GM20000 (cell line): ENCODE results near the gene PRKAR1B.
"Not testable (repeated sequence)": the region's sequence is repeated elsewhere in the genome, so short reads cannot be mapped to it uniquely, and the experiment has no call there.

ENCODE experiments used
- DNase-seq: peaks from one replicate; pipeline ENCODE4 v3.0.0; 2012; ENCODE audit warnings: low spot score
- TF ChIP-seq, protein P1 (sequence below): IDR thresholded peaks from 2 replicates; pipeline ENCODE4 v1.5.1; 2012; ENCODE audit warnings: mild to moderate bottlenecking, control low read depth; ENCODE audit errors: extremely low read depth, missing control alignments

PRKAR1B gene

DNA sequence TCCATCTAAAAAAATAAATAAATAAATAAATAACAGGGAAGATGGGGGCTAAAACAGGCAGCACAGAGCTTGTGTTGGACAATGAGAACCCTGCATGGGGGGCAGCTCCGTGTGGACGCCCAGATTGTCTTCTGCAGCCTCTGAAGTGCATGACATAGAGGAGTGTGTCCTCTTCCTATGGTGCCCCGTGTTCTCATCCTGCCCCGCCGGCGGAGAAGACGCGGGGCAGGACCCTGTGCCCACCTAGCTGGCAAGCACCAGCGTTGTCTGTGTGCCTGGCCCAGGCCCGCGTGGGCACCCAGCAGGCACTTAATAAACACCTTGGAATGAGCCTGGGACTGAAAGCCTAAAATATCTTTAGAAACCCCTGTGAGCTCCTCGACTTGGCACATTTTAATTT, 89.3 kb downstream of the PRKAR1B start:
- TF ChIP-seq, protein P1, sequence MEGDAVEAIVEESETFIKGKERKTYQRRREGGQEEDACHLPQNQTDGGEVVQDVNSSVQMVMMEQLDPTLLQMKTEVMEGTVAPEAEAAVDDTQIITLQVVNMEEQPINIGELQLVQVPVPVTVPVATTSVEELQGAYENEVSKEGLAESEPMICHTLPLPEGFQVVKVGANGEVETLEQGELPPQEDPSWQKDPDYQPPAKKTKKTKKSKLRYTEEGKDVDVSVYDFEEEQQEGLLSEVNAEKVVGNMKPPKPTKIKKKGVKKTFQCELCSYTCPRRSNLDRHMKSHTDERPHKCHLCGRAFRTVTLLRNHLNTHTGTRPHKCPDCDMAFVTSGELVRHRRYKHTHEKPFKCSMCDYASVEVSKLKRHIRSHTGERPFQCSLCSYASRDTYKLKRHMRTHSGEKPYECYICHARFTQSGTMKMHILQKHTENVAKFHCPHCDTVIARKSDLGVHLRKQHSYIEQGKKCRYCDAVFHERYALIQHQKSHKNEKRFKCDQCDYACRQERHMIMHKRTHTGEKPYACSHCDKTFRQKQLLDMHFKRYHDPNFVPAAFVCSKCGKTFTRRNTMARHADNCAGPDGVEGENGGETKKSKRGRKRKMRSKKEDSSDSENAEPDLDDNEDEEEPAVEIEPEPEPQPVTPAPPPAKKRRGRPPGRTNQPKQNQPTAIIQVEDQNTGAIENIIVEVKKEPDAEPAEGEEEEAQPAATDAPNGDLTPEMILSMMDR = no peak
- no peak for DNase-seq

DNA sequence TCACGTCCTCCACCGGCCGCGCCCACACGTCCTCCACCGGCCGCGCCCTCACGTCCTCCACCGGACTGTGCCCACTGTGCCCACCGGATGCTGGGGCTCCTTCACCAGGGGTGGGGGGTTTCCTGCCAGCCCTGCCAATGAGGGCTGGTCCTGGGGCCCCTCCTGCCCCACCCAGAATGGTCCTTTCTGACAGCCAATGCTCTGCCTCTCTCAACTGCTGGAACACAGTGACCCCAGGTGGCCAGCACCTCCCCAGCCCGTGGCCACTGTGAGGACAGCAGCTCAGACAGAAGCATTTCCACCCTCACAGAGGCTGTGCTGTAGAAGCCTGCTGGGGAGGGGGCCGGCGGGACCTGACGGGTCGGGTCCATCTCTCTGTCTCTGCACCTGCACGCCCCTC, 90.7 kb downstream of the PRKAR1B start:
- TF ChIP-seq, protein P1 = no peak
- DNase-seq = peak; percentile 56

DNA sequence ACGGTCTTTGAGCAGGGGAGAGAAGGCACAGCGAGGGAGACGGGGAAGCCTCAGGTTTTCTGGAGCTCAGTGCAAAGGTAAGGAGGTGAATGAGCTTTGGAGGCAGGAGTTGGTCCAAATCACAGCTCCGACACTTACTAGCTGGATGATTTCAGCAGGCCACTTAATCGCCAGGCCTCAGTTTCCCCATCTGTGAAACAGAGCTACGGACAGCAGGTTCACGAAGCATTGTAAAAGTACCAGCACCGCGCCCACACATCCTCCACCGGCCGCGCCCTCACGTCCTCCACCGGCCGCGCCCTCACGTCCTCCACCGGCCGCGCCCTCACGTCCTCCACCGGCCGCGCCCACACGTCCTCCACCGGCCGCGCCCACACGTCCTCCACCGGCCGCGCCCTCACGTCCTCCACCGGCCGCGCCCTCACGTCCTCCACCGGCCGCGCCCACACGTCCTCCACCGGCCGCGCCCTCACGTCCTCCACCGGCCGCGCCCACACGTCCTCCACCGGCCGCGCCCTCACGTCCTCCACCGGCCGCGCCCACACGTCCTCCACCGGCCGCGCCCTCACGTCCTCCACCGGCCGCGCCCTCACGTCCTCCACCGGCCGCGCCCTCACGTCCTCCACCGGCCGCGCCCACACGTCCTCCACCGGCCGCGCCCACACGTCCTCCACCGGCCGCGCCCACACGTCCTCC, 91.2 kb downstream of the PRKAR1B start:
- DNase-seq = not testable (repeated sequence)

DNA sequence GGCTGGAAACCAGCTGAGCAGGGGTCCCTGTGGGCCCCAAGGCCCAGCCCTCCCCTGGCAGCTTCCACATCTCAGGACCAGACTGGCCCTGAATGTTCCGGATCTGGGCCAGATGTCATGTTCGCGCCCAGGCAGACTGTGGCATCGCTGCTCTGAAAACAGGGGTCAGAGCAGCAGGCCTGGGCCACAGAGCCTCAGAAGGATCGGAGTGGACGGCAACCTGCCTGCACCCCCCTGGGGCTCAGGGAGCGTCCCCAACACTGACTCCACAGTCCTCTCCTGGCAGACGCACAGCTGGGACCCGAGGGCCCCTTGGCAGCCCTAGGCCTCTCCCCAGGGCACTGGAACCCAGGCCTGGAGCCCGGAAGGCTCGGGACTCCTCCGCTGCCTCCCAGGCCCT, 91.9 kb downstream of the PRKAR1B start:
- no peak for DNase-seq
- TF ChIP-seq, protein P1 = no peak

DNA sequence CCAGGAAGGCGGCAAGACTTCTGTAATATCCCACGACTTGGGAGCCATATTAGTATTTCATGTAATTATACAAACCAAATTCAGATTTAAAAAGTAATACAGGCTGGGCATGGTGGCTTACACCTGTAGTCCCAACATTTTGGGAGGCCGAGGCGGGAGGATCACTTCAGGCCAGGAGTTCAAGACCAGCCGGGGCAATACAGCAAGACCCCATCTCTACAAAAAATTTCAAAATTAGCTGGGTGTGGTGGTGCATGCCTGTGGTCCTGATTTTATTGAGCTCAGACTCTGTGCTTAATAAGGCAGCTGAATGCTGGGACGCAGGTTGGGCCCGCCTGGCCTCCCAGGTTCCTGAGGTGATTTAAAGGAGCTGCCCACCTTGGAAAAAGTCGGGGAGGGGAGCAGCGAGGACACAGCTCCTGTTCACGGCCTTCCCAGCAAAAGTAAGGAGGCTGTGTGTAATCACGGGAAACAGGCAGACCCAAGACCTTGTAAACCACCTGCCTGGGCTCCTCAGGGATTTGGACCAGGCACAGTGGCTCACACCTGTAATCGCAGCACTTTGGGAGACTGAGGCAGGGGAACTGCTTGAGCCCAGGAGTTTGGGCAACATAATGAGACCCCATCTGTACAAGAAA, 93.6 kb downstream of the PRKAR1B start:
- no peak for DNase-seq
- TF ChIP-seq, protein P1 = no peak

DNA sequence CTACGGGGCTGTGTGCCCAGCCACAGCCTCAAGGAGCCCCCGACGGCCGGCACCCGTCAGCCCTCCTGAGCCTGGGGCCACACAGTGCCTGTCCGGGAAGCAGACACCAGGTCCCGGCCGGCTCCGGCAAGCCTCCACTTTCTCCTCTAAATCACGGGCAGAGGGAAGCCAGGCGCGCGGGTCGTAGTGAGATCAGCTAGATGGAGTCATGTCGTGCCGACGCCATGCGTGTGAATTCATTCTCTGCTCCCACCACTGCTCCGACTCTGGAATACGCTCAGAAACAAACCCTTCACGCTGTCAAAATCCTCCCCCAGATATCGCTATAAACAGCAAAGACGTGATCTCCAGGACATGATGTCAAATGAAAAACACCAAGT, 94.3 kb downstream of the PRKAR1B start:
- TF ChIP-seq, protein P1 = no peak
- DNase-seq = no peak

DNA sequence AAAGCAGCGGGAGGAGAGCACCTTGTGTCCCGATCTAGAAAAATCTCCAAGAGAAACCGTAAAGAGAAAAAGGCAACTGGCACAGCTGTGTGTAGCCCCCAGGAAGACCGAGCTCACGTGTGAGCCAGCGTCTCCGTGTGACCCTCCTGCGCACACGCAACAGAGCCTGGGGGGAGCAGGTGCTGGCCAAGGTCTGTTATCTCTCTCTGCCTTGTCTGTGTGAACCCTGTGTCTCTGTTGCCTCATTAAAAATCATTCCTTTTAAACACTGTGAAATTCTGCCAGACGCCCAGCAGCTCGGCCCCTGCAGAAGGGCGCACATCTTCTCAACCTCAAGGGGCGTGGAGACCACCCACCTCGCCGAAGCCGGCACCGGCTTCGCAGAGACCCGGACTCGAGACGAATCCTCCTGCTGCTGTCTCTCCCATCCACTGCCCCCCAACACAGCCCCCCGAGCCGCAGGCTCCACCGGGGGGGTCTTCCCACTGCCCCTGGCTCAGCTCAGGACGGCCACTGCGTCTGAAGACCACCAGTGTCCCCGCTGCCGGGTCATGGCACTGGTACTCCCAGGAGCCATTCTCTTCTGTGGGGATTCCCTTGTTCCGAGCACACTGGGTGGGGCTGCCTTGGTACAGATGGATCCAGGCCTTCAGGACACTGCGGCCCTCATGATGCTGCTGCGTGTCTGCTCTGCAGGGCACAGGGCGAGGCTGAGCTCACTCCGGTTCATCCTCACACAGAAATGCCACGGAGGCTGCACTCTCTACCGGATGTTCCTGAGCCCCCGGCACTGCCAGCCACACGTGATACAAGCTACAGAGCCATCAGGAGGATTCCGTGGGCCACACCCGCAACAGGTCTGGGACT, 94.9 kb downstream of the PRKAR1B start:
- TF ChIP-seq, protein P1 = no peak
- no peak for DNase-seq
